Panc1 (cell line): ENCODE results near the gene SNHG17.
"Not testable (repeated sequence)": the region's sequence is repeated elsewhere in the genome, so short reads cannot be mapped to it uniquely, and the experiment has no call there.

ENCODE experiments used
- POLR2AphosphoS5 ChIP-seq: IDR thresholded peaks from 2 replicates; pipeline ENCODE4 v1.6.1; 2012; ENCODE audit warnings: mild to moderate bottlenecking, low read depth, low read length, moderate library complexity
- TF ChIP-seq, protein P1 (sequence below): fragments of 450-650 bp; IDR thresholded peaks from 2 replicates; pipeline ENCODE4 v1.5.1; 2017; ENCODE audit warnings: mild to moderate bottlenecking
- TF ChIP-seq, protein P2 (sequence below), 2 experiments: IDR thresholded peaks; 2 replicates each; pipeline ENCODE4 v1.6.1; 2011 to 2012; ENCODE audit warnings: low read depth in 2 of 2, control low read depth in 1 of 2, low read length in 1 of 2, mild to moderate bottlenecking in 1 of 2, moderate library complexity in 1 of 2; ENCODE audit not compliant: insufficient read depth in 1 of 2

DNA sequence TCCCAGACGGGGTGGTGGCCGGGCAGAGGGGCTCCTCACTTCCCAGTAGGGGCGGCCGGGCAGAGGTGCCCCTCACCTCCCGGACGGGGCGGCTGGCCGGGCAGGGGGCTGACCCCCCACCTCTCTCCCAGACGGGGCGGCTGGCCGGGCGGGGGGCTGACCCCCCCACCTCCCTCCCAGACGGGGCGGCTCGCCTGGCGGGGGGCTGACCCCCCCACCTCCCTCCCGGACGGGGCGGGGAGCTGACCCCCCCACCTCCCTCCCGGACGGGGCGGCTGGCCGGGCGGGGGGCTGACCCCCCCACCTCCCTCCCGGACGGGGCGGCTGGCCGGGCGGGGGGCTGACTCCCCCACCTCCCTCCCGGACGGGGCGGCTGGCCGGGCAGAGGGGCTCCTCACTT lies 26.0 kb upstream of the SNHG17 start:
- TF ChIP-seq, protein P1, sequence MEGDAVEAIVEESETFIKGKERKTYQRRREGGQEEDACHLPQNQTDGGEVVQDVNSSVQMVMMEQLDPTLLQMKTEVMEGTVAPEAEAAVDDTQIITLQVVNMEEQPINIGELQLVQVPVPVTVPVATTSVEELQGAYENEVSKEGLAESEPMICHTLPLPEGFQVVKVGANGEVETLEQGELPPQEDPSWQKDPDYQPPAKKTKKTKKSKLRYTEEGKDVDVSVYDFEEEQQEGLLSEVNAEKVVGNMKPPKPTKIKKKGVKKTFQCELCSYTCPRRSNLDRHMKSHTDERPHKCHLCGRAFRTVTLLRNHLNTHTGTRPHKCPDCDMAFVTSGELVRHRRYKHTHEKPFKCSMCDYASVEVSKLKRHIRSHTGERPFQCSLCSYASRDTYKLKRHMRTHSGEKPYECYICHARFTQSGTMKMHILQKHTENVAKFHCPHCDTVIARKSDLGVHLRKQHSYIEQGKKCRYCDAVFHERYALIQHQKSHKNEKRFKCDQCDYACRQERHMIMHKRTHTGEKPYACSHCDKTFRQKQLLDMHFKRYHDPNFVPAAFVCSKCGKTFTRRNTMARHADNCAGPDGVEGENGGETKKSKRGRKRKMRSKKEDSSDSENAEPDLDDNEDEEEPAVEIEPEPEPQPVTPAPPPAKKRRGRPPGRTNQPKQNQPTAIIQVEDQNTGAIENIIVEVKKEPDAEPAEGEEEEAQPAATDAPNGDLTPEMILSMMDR: not testable (repeated sequence)
- TF ChIP-seq POLR2AphosphoS5: not testable (repeated sequence)
- TF ChIP-seq, protein P2, sequence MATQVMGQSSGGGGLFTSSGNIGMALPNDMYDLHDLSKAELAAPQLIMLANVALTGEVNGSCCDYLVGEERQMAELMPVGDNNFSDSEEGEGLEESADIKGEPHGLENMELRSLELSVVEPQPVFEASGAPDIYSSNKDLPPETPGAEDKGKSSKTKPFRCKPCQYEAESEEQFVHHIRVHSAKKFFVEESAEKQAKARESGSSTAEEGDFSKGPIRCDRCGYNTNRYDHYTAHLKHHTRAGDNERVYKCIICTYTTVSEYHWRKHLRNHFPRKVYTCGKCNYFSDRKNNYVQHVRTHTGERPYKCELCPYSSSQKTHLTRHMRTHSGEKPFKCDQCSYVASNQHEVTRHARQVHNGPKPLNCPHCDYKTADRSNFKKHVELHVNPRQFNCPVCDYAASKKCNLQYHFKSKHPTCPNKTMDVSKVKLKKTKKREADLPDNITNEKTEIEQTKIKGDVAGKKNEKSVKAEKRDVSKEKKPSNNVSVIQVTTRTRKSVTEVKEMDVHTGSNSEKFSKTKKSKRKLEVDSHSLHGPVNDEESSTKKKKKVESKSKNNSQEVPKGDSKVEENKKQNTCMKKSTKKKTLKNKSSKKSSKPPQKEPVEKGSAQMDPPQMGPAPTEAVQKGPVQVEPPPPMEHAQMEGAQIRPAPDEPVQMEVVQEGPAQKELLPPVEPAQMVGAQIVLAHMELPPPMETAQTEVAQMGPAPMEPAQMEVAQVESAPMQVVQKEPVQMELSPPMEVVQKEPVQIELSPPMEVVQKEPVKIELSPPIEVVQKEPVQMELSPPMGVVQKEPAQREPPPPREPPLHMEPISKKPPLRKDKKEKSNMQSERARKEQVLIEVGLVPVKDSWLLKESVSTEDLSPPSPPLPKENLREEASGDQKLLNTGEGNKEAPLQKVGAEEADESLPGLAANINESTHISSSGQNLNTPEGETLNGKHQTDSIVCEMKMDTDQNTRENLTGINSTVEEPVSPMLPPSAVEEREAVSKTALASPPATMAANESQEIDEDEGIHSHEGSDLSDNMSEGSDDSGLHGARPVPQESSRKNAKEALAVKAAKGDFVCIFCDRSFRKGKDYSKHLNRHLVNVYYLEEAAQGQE (IDR thresholded peaks at IDR 0.05; ENCODE audit: insufficient read depth in 1 of 2, low read depth in 2 of 2, low read length in 1 of 2): not testable (repeated sequence)
